ENCODE measurements around the gene EQTN.

The EQTN gene

DNA sequence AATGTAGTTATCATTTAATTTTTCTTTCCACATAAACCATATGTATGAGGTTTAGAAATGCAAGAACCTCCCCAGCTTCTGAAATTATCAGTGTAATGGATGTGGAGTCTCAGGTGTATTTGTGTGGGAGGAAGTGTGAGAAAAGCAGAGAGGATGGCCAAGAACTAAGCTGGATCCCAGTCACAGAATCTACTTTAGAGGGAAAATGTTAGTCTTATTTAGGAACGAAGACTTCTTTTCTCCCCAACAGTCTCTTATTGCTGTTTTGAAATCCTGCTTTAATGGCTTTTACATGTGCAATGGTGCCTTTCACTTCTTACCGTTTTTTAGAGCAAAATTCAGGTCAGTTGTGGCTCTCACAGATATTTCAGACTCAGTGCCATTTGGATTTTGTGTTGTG lies 3.0 kb downstream of the EQTN start:
- TF ChIP-seq ZFX (IDR thresholded peaks at IDR 0.05) = no peak
- TF ChIP-seq, protein P1, sequence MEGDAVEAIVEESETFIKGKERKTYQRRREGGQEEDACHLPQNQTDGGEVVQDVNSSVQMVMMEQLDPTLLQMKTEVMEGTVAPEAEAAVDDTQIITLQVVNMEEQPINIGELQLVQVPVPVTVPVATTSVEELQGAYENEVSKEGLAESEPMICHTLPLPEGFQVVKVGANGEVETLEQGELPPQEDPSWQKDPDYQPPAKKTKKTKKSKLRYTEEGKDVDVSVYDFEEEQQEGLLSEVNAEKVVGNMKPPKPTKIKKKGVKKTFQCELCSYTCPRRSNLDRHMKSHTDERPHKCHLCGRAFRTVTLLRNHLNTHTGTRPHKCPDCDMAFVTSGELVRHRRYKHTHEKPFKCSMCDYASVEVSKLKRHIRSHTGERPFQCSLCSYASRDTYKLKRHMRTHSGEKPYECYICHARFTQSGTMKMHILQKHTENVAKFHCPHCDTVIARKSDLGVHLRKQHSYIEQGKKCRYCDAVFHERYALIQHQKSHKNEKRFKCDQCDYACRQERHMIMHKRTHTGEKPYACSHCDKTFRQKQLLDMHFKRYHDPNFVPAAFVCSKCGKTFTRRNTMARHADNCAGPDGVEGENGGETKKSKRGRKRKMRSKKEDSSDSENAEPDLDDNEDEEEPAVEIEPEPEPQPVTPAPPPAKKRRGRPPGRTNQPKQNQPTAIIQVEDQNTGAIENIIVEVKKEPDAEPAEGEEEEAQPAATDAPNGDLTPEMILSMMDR (conservative IDR thresholded peaks at IDR 0.05) = no peak
- no peak overlapping the region for H3K27ac ChIP-seq

DNA sequence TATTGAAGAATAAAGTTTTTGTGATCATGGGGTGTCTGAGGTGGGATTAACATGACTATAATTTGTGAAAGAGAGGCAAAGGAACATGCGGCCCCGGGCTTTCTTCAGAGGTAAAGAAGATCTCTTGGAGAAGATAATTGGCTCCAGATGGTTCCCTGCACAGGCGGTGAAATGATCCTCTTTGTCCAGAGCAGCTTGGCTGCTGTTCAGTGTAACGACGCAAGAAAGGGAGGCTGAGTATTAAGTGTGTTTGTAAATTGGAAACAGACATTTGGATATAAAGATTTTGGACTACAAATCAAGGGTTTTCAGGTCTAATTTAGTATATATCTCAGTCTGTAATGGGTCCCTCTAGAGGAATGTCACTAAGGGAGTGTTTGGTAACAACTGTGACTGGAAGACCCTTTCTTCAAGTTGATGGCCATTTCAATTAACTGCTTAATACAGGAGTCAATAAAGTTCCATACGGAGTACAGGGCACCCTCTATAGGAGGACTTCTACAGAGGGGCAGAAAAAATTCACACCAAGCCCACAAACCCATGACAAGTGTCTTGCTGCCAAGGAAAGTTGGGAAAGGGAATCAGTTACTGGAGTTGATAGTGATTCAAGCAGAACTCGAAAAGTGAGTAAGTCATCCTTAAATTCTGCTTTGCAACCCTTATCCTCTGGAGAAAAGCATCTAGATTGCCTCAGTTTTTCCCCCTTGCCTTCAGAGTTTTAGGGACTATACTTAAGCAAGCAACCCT lies 4.1 kb downstream of the EQTN start:
- no peak overlapping the region for H3K27ac ChIP-seq

DNA sequence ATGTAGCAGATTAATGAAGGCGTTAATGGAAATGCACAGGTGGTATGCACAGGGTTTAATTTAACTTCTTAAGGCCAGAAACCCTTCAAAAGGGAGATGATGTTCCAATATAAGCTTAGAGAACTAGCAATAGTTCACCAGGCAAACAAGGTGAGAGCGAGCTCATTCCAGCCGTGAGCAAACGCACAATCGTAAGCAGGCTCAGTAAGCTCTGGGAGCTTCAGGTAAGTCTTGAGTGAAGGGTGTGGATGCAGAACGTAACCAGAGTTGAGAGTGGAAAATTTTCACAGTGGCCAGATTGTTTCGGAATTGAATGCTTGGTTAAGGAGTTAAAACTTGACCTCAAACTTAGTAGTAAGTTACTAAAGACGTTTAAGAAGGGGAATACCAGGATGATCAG lies 5.7 kb downstream of the EQTN start:
- no peak for TF ChIP-seq ZFX (IDR thresholded peaks at IDR 0.05)
- TF ChIP-seq, protein P1 (conservative IDR thresholded peaks at IDR 0.05) = no peak
- H3K27ac ChIP-seq = no peak overlapping the region

More for the DNA sequence above, 4.1 kb downstream of the EQTN start:
- TF ChIP-seq, protein P1 (conservative IDR thresholded peaks at IDR 0.05) = no peak
- no peak for TF ChIP-seq ZFX (IDR thresholded peaks at IDR 0.05)

DNA sequence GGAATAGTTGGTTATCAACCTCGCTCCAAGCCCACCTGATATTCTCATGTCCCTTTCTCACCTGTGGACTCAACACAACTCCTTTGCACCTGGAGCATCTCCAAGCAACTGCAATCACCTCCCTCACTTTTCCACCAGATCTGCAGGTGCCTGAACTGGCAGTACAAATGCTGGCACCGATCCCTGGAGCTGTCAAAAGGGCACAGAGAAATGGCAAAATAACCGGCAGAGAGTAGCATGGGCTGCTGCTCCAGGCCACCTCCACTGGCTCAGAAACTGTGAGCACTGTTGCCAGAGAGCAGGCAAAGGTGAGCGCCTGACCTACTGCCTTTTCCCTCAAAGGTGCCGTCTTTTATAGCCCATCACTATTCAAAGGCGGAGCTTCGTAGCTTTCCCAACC lies 14.7 kb downstream of the EQTN start:
- H3K27ac ChIP-seq = no peak overlapping the region

DNA sequence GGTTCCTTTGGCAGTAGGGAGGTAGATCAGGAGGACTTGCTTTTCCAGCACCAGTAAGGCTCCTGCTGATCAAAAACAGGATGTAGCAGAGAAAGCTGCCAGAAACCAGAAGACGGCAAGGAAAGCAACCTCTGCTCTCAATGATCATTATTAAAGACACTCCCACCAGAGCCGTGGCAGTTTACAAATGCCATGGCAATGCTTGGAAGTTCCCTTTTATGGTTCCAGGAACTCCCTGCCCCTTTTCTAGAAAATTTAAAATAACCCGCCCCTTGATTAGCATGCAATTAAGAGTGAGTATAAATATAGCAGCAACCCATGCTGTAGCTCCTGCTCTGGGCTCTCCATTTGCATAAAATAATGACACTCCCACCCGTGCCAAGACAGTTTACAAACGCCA lies 16.1 kb downstream of the EQTN start:
- H3K27ac ChIP-seq = no peak overlapping the region
- TF ChIP-seq, protein P1 (conservative IDR thresholded peaks at IDR 0.05) = no peak
- TF ChIP-seq ZFX (IDR thresholded peaks at IDR 0.05) = no peak

More for the DNA sequence above, 14.7 kb downstream of the EQTN start:
- TF ChIP-seq, protein P1 (conservative IDR thresholded peaks at IDR 0.05) = no peak
- no peak for TF ChIP-seq ZFX (IDR thresholded peaks at IDR 0.05)

DNA sequence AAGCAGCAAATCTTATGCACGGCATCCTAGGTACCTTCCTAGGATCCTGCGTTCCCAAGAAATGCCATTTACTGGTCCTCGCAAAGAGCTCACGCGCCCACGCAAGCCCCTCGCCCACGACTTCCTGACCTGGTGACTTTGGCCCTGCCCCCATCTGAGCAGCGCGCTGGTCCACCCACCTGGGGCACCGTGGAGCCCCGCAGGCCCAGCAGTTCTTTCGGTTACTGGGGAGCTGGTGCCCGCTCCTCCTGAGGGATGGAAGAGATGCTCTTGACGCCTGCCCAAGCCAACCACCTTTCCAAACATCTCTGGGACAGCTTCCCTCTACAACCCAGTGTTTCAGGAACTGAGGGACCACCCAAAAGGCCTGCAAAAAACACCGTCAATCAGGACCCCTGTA lies 16.7 kb downstream of the EQTN start:
- TF ChIP-seq, protein P1 (conservative IDR thresholded peaks at IDR 0.05) = no peak
- no peak for TF ChIP-seq ZFX (IDR thresholded peaks at IDR 0.05)
- no peak overlapping the region for H3K27ac ChIP-seq

DNA sequence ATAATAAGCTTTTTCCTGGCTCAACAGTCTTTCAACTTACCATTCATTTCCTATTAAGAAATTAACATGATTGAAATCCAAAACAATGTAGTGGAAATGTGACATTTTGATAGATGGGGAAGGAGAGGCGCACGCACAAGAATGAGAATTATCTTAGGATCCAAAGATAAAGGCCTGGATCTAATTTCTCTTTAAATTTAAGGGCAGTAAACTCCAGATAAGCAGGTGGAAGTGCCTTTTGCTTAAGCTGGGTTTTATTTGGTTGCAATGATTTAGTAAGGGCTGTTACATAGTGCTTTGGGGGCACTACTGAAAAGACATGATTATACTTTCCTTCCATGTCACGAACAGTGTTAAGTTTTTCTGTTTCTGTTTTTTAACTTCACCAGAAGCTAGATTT lies 17.3 kb downstream of the EQTN start:
- TF ChIP-seq ZFX (IDR thresholded peaks at IDR 0.05) = no peak
- no peak overlapping the region for H3K27ac ChIP-seq

DNA sequence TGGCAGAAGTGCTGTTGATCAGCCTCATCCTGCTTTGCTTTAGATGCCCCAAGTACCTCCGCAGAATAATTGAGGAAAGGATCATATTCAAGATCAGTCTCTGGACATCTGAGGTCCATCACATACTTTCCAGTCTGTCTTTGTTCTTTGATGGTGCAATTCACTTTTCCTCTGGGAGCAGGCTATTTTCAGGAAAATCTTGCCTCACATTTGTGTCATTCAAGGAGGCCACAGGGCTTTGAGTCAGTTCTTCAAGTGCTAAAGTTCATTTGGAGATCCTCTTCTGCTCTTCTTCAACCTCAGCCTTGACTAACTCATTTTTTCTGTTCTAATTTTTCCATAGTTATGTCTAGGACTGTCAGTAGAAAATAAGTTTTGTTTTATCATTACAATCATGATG lies 18.6 kb downstream of the EQTN start:
- no peak overlapping the region for H3K27ac ChIP-seq
- TF ChIP-seq, protein P1 (conservative IDR thresholded peaks at IDR 0.05) = no peak
- no peak for TF ChIP-seq ZFX (IDR thresholded peaks at IDR 0.05)

Data from C4-2B (cell line).